K562 (cell line): ENCODE measurements around the gene INPP5K. TPM values are rescaled to one million over a fixed set of nuclear protein-coding genes. Genes with fewer than 3 reads are reported as not detected.
A peak's percentile ranks its signal among the peaks of the same experiment; 100 is the strongest.

ENCODE experiments used
- ATAC-seq: fragments of 200-7000 bp; cut with Tn5 transposase; 3 replicates; pipeline ENCODE4 v1.9.1; 2020; ENCODE audit warnings: moderate library complexity
- BruUV-seq: library from RNA; stranded (reverse); fragments of 400-500 nt; replicated peaks from 2 replicates; lab custom pipeline; 2021; lab: Mats Ljungman, UMichigan
- CTCF ChIA-PET: fragments of 300-600 bp; formaldehyde crosslinking; extraction: SDS; loops from one replicate; lab custom pipeline; 2021; ENCODE audit warnings: low intra/inter-chr PET ratio; lab: Yijun Ruan, JAX
- POLR2A ChIA-PET: fragments of 300-600, 350-650 bp; sonication (Branson Sonifier 250); formaldehyde crosslinking; extraction: SDS; loops from one replicate; lab custom pipeline; 2021; ENCODE audit warnings: antibody characterized with exemption, inconsistent platforms; lab: Yijun Ruan, JAX
- DNase-seq, 4 experiments: peaks; one replicate each; pipeline versions ENCODE4 v3.0.0 to v3.0.0-alpha.2; 2011 to 2018; ENCODE audit warnings: low spot score in 3 of 4, mixed read lengths in 3 of 4; ENCODE audit errors: extremely low read depth in 1 of 4
- FAIRE-seq: peaks from 2 replicates; lab custom pipeline; 2011; peaks lifted over from hg19 to GRCh38; lab: Jason Lieb, UNC
- H2AFZ ChIP-seq: 2 replicates; pipeline ENCODE4 v1.6.0; 2011; ENCODE audit warnings: low read depth, low read length, control low read depth, inconsistent platforms
- H3K27ac ChIP-seq: fragments of 200-600 bp; 3 replicates; pipeline ENCODE4 v1.8.0; 2011; ENCODE audit warnings: low read depth, mild to moderate bottlenecking, control low read depth, inconsistent platforms, low read length, moderate library complexity, mixed read lengths; ENCODE audit errors: extremely low read depth
- H3K27me3 ChIP-seq, 2 experiments: fragments of 300-600 bp in 1 of 2; 2 replicates in 1 of 2; 3 replicates in 1 of 2; pipeline versions ENCODE4 v1.6.0 to v1.8.0; 2011; ENCODE audit warnings: inconsistent platforms in 2 of 2, low read length in 2 of 2, mild to moderate bottlenecking in 1 of 2, mixed read lengths in 1 of 2, moderate library complexity in 1 of 2; ENCODE audit not compliant: control insufficient read depth in 2 of 2, insufficient read depth in 2 of 2
- H3K36me3 ChIP-seq: fragments of 300-600 bp; 3 replicates; pipeline ENCODE4 v1.8.0; 2011; ENCODE audit warnings: mild to moderate bottlenecking, low read length, inconsistent platforms; ENCODE audit not compliant: control insufficient read depth, insufficient read depth
- H3K4me1 ChIP-seq, 2 experiments: fragments of 200-600 bp in 1 of 2; replicated peaks in 1 of 2; 2 replicates in 1 of 2; 3 replicates in 1 of 2; pipeline versions ENCODE4 v1.5.1 to v1.8.0; 2011; ENCODE audit warnings: inconsistent platforms in 2 of 2, low read length in 2 of 2, mild to moderate bottlenecking in 1 of 2, mixed read lengths in 1 of 2, moderate library complexity in 1 of 2; ENCODE audit not compliant: control insufficient read depth in 2 of 2, insufficient read depth in 2 of 2
- H3K4me2 ChIP-seq: 2 replicates; pipeline ENCODE4 v1.6.1; 2011; ENCODE audit warnings: low read length, control low read depth, inconsistent platforms, mixed read lengths; ENCODE audit not compliant: insufficient read depth
- H3K4me3 ChIP-seq: fragments of 200-600 bp; sonication (generic), shearing (Covaris generic); 2 replicates; pipeline ENCODE4 v1.5.1; 2016; ENCODE audit warnings: control low read depth, inconsistent platforms
- H3K79me2 ChIP-seq: fragments of 200-600 bp; 3 replicates; pipeline ENCODE4 v1.8.0; 2011; ENCODE audit warnings: low read length, inconsistent platforms; ENCODE audit not compliant: control insufficient read depth, insufficient read depth
- H3K9ac ChIP-seq, 2 experiments: 2 replicates each; pipeline versions ENCODE4 v1.6.0 to v1.6.1; 2011; ENCODE audit warnings: low read depth in 2 of 2, low read length in 2 of 2, control low read depth in 1 of 2, inconsistent platforms in 1 of 2, mild to moderate bottlenecking in 1 of 2, mixed read lengths in 1 of 2; ENCODE audit not compliant: insufficient read depth in 1 of 2
- H3K9me1 ChIP-seq: one replicate; pipeline ENCODE4 v1.6.0; 2011; ENCODE audit warnings: inconsistent platforms, mild to moderate bottlenecking, low read length, moderate library complexity; ENCODE audit not compliant: control insufficient read depth, insufficient read depth
- H3K9me3 ChIP-seq: replicated peaks from 2 replicates; pipeline ENCODE4 v1.5.1; 2011; ENCODE audit warnings: low read depth, low read length, inconsistent platforms; ENCODE audit not compliant: control insufficient read depth, insufficient read depth
- H4K20me1 ChIP-seq: replicated peaks from 2 replicates; pipeline ENCODE4 v1.6.1; 2011; ENCODE audit warnings: low read length, inconsistent platforms, mixed read lengths; ENCODE audit not compliant: control insufficient read depth, insufficient read depth
- EZH2 ChIP-seq: IDR thresholded peaks from 2 replicates; pipeline ENCODE4 v1.6.1; 2012; ENCODE audit warnings: low read depth, mild to moderate bottlenecking, inconsistent platforms, low read length, borderline replicate concordance
- PHB2 ChIP-seq: fragments of 450-650 bp; IDR thresholded peaks from 2 replicates; pipeline ENCODE4 v1.6.1; 2017; ENCODE audit warnings: low read depth
- POLR2AphosphoS5 ChIP-seq: IDR thresholded peaks from 2 replicates; pipeline ENCODE4 v1.6.1; 2011; ENCODE audit warnings: mild to moderate bottlenecking, low read depth, low read length, moderate library complexity; ENCODE audit not compliant: control insufficient read depth, insufficient read depth
- TOE1 ChIP-seq, 2 experiments: fragments of 450-650 bp in 1 of 2; sonication (generic) in 1 of 2; formaldehyde crosslinking in 1 of 2; IDR thresholded peaks; 2 replicates each; pipeline versions ENCODE4 v1.7.1 to v1.8.0; 2016 to 2022; ENCODE audit warnings: borderline replicate concordance in 2 of 2, mild to moderate bottlenecking in 2 of 2, antibody characterized with exemption in 1 of 2, inconsistent platforms in 1 of 2, low read depth in 1 of 2, missing genetic modification reagents in 1 of 2, moderate library complexity in 1 of 2
- ZNF316 ChIP-seq: fragments of 450-650 bp; IDR thresholded peaks from 2 replicates; pipeline ENCODE4 v1.6.1; 2016
- ZNF668 ChIP-seq: fragments of 250-450 bp; sonication (Bioruptor Pico); IDR thresholded peaks from 2 replicates; pipeline ENCODE4 v1.8.0; 2022; ENCODE audit warnings: mild to moderate bottlenecking, inconsistent platforms
- WGBS: fragments of 100-300 bp; shearing (Covaris generic); methylation state at CpG from one replicate; pipeline ENCODE4 v1.1.6; 2016; ENCODE audit warnings: low coverage, mixed read lengths; ENCODE audit not compliant: insufficient coverage; ENCODE audit errors: missing lambda C conversion rate; 5-methylcytosine and 5-hydroxymethylcytosine counted together
- in situ Hi-C: fragments of 300-500 bp; cut with MboI; formaldehyde crosslinking; loops from 4 replicates; pipeline ENCODE4 v1.15.0; 2018; ENCODE audit warnings: inconsistent platforms, mixed read lengths
- intact Hi-C: fragments of 100-400 bp; cut with micrococcal nuclease; formaldehyde crosslinking; loops from 2 replicates; pipeline ENCODE4 v1.14.2; 2022
- polyA plus RNA-seq, 8 experiments: library from polyadenylated mRNA; depleted of rRNA in 4 of 8; stranded (reverse) in 5 of 8; unstranded in 3 of 8; fragments of >200 nt; fragmentation: Nextera tagmentation in 2 of 8; fragmentation: Illumina TruSeq in 1 of 8; extraction: Ambion mirVana in 2 of 8; extraction: Trizol in 1 of 8; gene quantifications; 2 replicates each; pipeline versions ENCODE4 v1.2.1 to v1.2.3, GENCODE V29; 2011 to 2014; ENCODE audit warnings: inconsistent platforms in 1 of 8, missing spikeins in 1 of 8
- total RNA-seq, 7 experiments: library from RNA; depleted of rRNA in 6 of 7; stranded (reverse); fragments of >200 nt in 6 of 7; fragmentation: Illumina TruSeq in 2 of 7; extraction: Trizol in 2 of 7; gene quantifications; 2 replicates each; pipeline versions ENCODE4 v1.2.1 to v1.2.3, GENCODE V29; 2011 to 2021; ENCODE audit warnings: low replicate concordance in 1 of 7

INPP5K gene
- total and polyA plus RNA-seq, 9 of the 15 experiments (the other 6 are each of a cell fraction or from before 2014, with no cell fraction given) = 0.63 to 15.1 (median 10.1) TPM

GRCh38 chr17:1461198-1461944, 55.0 kb downstream of the INPP5K start:
- Histone ChIP-seq H3K27me3 (no peaks in the 10 kb centered on the region), H3K4me1 (peaks cover 10 to 29% of the 10 kb centered on the region in 2 experiments; a peak in 3 of 5 replicates), H3K9me1 (no peaks in the 10 kb centered on the region), H3K4me2 (no peak overlapping the region), H3K36me3 (no peaks in the 10 kb centered on the region), H3K4me3 (no peak overlapping the region), H2AFZ (no peak overlapping the region), H4K20me1 (no peaks in the 10 kb centered on the region), H3K9ac (no peak overlapping the region), H3K27ac (no peak overlapping the region), H3K9me3 (no peaks in the 10 kb centered on the region), H3K79me2 (no peaks in the 10 kb centered on the region)
- in situ Hi-C loops = no loop called here
- WGBS = 75% methylated on average over 12 of the region's 18 CpGs
- no peak for ATAC-seq
- FAIRE-seq = no peak
- ChIA-PET CTCF (no interaction called here), POLR2A (interaction anchor here (0.6 to 1.1 kb wide), 4 partner anchors 8 to 65 kb away, joined by 3 read pairs; no protein-coding TSS in a partner anchor)
- TF ChIP-seq PHB2 (no peak), ZNF316 (peak; percentile 22; the same call in 1 of the 2 replicates), POLR2AphosphoS5 (no peak), TOE1 (IDR thresholded peaks at IDR 0.05; ENCODE audit: borderline replicate concordance) (no peak), TOE1 (CRISPR knock-in tag; IDR thresholded peaks at IDR 0.05; ENCODE audit: borderline replicate concordance, low read depth) (no peak), EZH2 (no peak), ZNF668 (CRISPR knock-in tag) (no peak)
- no peak for DNase-seq
- BruUV-seq = no TSS peak
- intact Hi-C loops = no loop called here
